GM06990 (cell line): ENCODE measurements around the gene USP34.

ENCODE experiments used
- DNase-seq: peaks from one replicate; pipeline ENCODE4 v3.0.0-alpha.2; 2011; ENCODE audit not compliant: insufficient read length; ENCODE audit errors: extremely low read depth
- H3K27me3 ChIP-seq: replicated peaks from 2 replicates; pipeline ENCODE4 v1.6.0; 2011; ENCODE audit warnings: low read length; ENCODE audit not compliant: control insufficient read depth, insufficient read depth
- H3K36me3 ChIP-seq: 2 replicates; pipeline ENCODE4 v1.5.1; 2011; ENCODE audit warnings: low read length; ENCODE audit not compliant: control insufficient read depth, insufficient read depth
- H3K4me3 ChIP-seq: replicated peaks from 2 replicates; pipeline ENCODE4 v1.5.1; 2011; ENCODE audit warnings: low read depth, mild to moderate bottlenecking, control low read depth, low read length
- CTCF ChIP-seq: IDR thresholded peaks from 2 replicates; pipeline ENCODE4 v1.5.1; 2011; ENCODE audit warnings: low read length, control low read depth, mild to moderate bottlenecking, inconsistent platforms; ENCODE audit not compliant: insufficient read depth, poor library complexity, severe bottlenecking

Gene USP34

GRCh38 chr2:61378281-61378680, 92.6 kb downstream of the USP34 start:
- no peak for TF ChIP-seq CTCF
- Histone ChIP-seq H3K27me3 (no peaks in the 10 kb centered on the region), H3K4me3 (no peak overlapping the region), H3K36me3 (peaks cover 8% of the 10 kb centered on the region)
- no peak for DNase-seq

GRCh38 chr2:61377046-61377445, 93.8 kb downstream of the USP34 start:
- no peak for DNase-seq
- Histone ChIP-seq H3K4me3 (no peak overlapping the region), H3K27me3 (no peaks in the 10 kb centered on the region), H3K36me3 (peaks cover 8% of the 10 kb centered on the region)
- TF ChIP-seq CTCF = no peak

- no peak for TF ChIP-seq CTCF
- Histone ChIP-seq H3K4me3 (no peak overlapping the region), H3K36me3 (peaks cover 7% of the 10 kb centered on the region), H3K27me3 (no peaks in the 10 kb centered on the region)
- no peak for DNase-seq
These were observed 94.7 kb downstream of the USP34 start for GRCh38 chr2:61376211-61376610.

GRCh38 chr2:61371027-61371426, 99.9 kb downstream of the USP34 start:
- peaks cover 2% of the 10 kb centered on the region for H3K36me3 ChIP-seq
- no peak overlapping the region for H3K4me3 ChIP-seq
- TF ChIP-seq CTCF = no peak
- no peak for DNase-seq
- no peaks in the 10 kb centered on the region for H3K27me3 ChIP-seq

DNA sequence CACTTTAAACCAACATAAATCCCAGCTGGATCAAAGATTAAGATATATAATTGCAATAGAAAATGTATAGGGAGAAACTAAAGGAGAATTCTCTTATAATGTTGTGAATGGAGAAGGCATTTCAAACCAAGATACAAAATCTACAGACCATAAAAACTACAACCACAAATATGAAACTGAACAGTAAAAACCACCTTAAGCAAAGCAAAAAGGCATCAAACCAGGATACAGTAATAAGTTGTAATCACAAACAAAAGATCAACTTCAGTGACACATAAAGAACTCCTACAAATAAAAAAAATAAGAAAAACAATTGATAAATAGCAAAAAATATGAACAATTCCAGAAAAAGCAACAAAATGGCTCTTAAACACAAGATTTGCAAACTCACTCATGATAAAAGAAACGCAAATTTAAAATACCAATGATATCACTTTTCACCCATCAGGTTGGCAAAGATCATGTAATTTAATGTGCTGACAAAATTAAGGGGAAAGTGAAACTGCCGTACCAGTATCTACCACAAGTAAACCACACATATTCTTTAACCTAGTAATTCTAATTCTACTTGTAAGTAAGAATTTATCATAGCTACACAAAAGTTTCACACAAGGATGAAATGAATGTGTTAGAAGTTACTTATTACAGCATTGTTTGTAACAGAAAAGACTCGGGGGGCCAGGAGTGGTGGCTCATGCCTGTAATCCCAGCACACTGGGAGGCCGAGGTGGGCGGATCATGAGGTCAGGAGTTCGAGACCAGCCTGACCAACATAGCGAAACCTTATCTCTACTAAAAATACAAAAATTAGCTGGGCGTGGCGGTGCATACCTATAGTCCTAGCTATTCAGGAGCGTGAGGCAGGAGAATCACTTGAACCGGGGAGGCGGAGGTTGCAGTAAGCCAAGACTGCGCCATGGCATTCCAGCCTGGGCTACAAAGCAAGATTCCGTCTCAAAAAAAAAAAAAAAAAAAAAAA, 101.9 kb downstream of the USP34 start:
- peaks cover under 1% of the 10 kb centered on the region for H3K36me3 ChIP-seq
- H3K27me3 ChIP-seq = no peaks in the 10 kb centered on the region
- H3K4me3 ChIP-seq = no peak overlapping the region
- DNase-seq = peak; percentile 11
- TF ChIP-seq CTCF = no peak
